Psoas muscle (tissue), 8 donors: ENCODE data around the gene CIP2A. TPM values are rescaled to one million over a fixed set of nuclear protein-coding genes. Genes with fewer than 3 reads are reported as not detected.
"Not testable (repeated sequence)": the region's sequence is repeated elsewhere in the genome, so short reads cannot be mapped to it uniquely, and the experiment has no call there.

ENCODE experiments used
- ATAC-seq, 4 donors: fragments of 200-7000 bp; cut with Tn5 transposase; one replicate each; pipeline ENCODE4 v1.9.1; 2020; ENCODE audit warnings: moderate library complexity in 3 of 4, mild to moderate bottlenecking in 2 of 4
- DNase-seq, 2 donors: peaks; one replicate each; pipeline ENCODE4 v3.0.0-alpha.2; 2020
- H3K27ac ChIP-seq: fragments of 200-600 bp; one replicate; pipeline ENCODE4 v1.8.0; 2022
- H3K27me3 ChIP-seq, 3 donors: fragments of 200-600 bp in 1 of 3; one replicate each; pipeline versions ENCODE4 v1.6.1 to v1.8.0; 2013 to 2022; ENCODE audit warnings: low read length in 2 of 3, mild to moderate bottlenecking in 2 of 3, moderate library complexity in 1 of 3; ENCODE audit not compliant: insufficient read depth in 3 of 3
- H3K36me3 ChIP-seq, 2 donors: fragments of 200-600 bp in 1 of 2; one replicate each; pipeline versions ENCODE4 v1.6.1 to v1.8.0; 2013 to 2022; ENCODE audit warnings: low read depth in 1 of 2, mild to moderate bottlenecking in 1 of 2, moderate library complexity in 1 of 2; ENCODE audit not compliant: insufficient read depth in 1 of 2
- H3K4me1 ChIP-seq: fragments of 200-600 bp; one replicate; pipeline ENCODE4 v1.8.0; 2022
- H3K4me3 ChIP-seq: fragments of 200-600 bp; one replicate; pipeline ENCODE4 v1.8.0; 2022; ENCODE audit warnings: mild to moderate bottlenecking
- H3K9me3 ChIP-seq: fragments of 200-600 bp; one replicate; pipeline ENCODE4 v1.8.0; 2022
- CTCF ChIP-seq: fragments of 200-600 bp; IDR thresholded peaks from one replicate; pipeline ENCODE4 v1.8.0; 2022; ENCODE audit warnings: antibody characterized with exemption
- WGBS, 3 donors: extraction: QIAGEN DNeasy Blood & Tissue Kit; methylation state at CpG; one replicate each; pipeline versions ENCODE4 v1.1.6 to v1.1.7; 2013; 5-methylcytosine and 5-hydroxymethylcytosine counted together
- intact Hi-C, 2 donors: fragments of 100-400 bp; cut with DNase I; formaldehyde crosslinking; loops; one replicate each; pipeline versions ENCODE4 v1.11.0 to v1.14.2; 2022
- long read RNA-seq, 2 donors: library from polyadenylated mRNA; unstranded; transcript quantifications; one replicate each; pipeline ENCODE4 v2.0.0, GENCODE V29; 2021
- polyA plus RNA-seq, 3 donors: library from polyadenylated mRNA; stranded (reverse); fragments of 200-250 nt; gene quantifications; one replicate each; pipeline ENCODE4 v1.2.3, GENCODE V29; 2013
- total RNA-seq, 4 donors: library from RNA; stranded (reverse); fragmentation: NEBNext Ultra II Directional in 2 of 4; extraction: Animal tissue kit (Norgen Biotek cat#: 25700) in 2 of 4; gene quantifications; one replicate each; pipeline versions ENCODE4 v1.2.1 to v1.2.4, GENCODE V29; 2021 to 2023
- donor health status: healthy with polysubstance abuse.
- donor health status: DM: no; HTN: no; CAD: no; lungs with moderate emphysema.
- donor health status: Bipolar disorder and iron deficiency.
- donor health status: healthy.
- donor health status: DM: yes; HTN: yes; CAD: no.
- donor health status: DM: no; HTN: no; CAD: no.
- donor health status: DM: no; HTN: no; CAD: no.
- donor health status: DM: yes; HTN: yes; CAD: no.

The CIP2A gene
- total RNA-seq (1 to 10 TPM in 1 of 4 donors, under 1 TPM in 3; 0.62 to 1.1 (median 0.90) TPM), polyA plus RNA-seq (1 to 10 TPM in 1 of 3 donors, under 1 TPM in 2; 0.31 to 1.7 (median 0.95) TPM)
- long read RNA-seq, donor 1, partial matches to known transcripts: 2 of 2 reads
- long read RNA-seq, donor 1, other reads (novel, unspliced or antisense): 0 of 2 reads
- long read RNA-seq, donor 2, partial matches to known transcripts: 2 of 3 reads
- long read RNA-seq, donor 2, other reads (novel, unspliced or antisense): 1 of 3 reads

- H3K27me3 ChIP-seq: no peaks in the 10 kb centered on the region
- peaks cover 10% of the 10 kb centered on the region for H3K4me1 ChIP-seq
- ATAC-seq (peak; percentile 89 to 99 (median 96)), DNase-seq (peak; percentile 89 to 94)
- H3K27ac ChIP-seq: peak within 1 kb of the TSS; percentile 93
- intact Hi-C loops: no loop called here
- no peak for TF ChIP-seq CTCF
- WGBS, 3 donors: 0% methylated on average over 59 of the region's 59 CpGs
- no peaks in the 10 kb centered on the region for H3K9me3 ChIP-seq
- peak within 1 kb of the TSS; percentile 87 for H3K4me3 ChIP-seq
- no peaks in the 10 kb centered on the region for H3K36me3 ChIP-seq
Observed at GRCh38 chr3:108589081-108589997, at the start of gene CIP2A, which contains the start of gene DZIP3. Gene CIP2A (minus strand): TSS chr3:108589438. CDS start chr3:108589375, 63 bp downstream. Gene DZIP3 (plus strand): TSS chr3:108589722. CDS start chr3:108605407, 15,685 bp downstream.

GRCh38 chr3:108629974-108630373, 40.7 kb upstream of the CIP2A start:
- Histone ChIP-seq H3K27me3 (no peaks in the 10 kb centered on the region), H3K36me3 (peaks cover 0 to 51% of the 10 kb centered on the region in 2 donors), H3K27ac (no peak overlapping the region), H3K4me3 (no peak overlapping the region), H3K9me3 (no peaks in the 10 kb centered on the region), H3K4me1 (no peaks in the 10 kb centered on the region)
- TF ChIP-seq CTCF: no peak
- DNase-seq (no peak), ATAC-seq (no peak)
- intact Hi-C loops: no loop called here
- 93 to 95% (median 94%) methylated on average over 1 of the region's 1 CpG for WGBS, 3 donors

DNA sequence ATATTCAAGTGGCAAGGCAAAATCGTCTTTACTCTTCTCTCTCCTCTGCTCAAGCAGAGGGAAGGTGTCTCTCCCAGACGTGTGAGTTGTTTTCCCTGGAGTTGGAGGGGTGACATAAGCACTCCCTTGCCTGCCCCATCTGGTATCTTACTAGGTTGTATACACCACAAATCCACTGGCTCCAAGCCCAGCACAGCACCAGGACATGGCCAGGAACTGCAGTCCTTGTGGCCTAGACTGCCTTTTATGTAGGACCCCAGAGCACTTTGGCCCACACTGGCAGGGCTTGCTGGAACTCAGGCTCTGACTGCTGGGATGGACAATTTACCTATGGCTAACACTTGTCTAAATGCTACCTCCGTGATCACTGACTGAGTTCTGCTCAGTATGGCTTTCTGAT, 34.3 kb upstream of the CIP2A start:
- TF ChIP-seq CTCF: no peak
- ATAC-seq (no peak), DNase-seq (no peak)
- H3K27ac ChIP-seq: no peak overlapping the region
- 69 to 86% (median 75%) methylated on average over 3 of the region's 3 CpGs for WGBS, 3 donors
- H3K4me3 ChIP-seq: no peak overlapping the region
- no peaks in the 10 kb centered on the region for H3K27me3 ChIP-seq
- no peaks in the 10 kb centered on the region for H3K9me3 ChIP-seq
- H3K4me1 ChIP-seq: no peaks in the 10 kb centered on the region
- intact Hi-C loops: no loop called here
- H3K36me3 ChIP-seq: peaks cover 0 to 19% of the 10 kb centered on the region in 2 donors

DNA sequence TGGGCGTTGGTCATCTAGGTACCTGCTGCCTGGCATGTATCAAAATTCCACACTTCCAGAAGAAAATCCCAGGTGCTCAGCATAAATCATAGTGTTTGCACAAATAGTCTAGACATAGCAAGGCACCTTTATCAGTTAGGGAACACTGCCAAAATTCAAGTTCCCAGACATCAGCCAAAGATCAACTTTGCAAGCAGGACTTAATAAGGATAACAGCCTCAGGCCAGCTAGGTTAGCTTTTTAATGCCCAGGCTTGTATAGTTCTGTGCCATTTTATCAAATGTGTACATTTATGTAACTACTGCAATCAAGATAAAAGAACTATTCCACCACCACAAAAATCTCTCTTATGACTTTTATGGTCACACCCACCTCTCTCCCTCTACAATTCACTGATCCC, 31.0 kb upstream of the CIP2A start:
- Histone ChIP-seq H3K9me3 (no peaks in the 10 kb centered on the region), H3K4me3 (no peak overlapping the region), H3K27me3 (no peaks in the 10 kb centered on the region), H3K36me3 (peaks cover 0 to 16% of the 10 kb centered on the region in 2 donors), H3K4me1 (no peaks in the 10 kb centered on the region), H3K27ac (no peak overlapping the region)
- DNase-seq (no peak), ATAC-seq (no peak)
- TF ChIP-seq CTCF: no peak
- intact Hi-C loops: no loop called here
- WGBS, 3 donors: 91 to 100% (median 97%) methylated on average over 1 of the region's 1 CpG

GRCh38 chr3:108616090-108616489, 26.9 kb upstream of the CIP2A start:
- not testable (repeated sequence) for ATAC-seq

More at GRCh38 chr3:108616090-108616489, 26.9 kb upstream of the CIP2A start:
- H3K36me3 ChIP-seq: peaks cover 0 to 38% of the 10 kb centered on the region in 2 donors
- intact Hi-C loops, DNase-seq, H3K4me3 ChIP-seq, H3K27ac ChIP-seq, H3K27me3 ChIP-seq, H3K4me1 ChIP-seq, H3K9me3 ChIP-seq: not testable (repeated sequence)
- 97 to 99% (median 97%) methylated on average over 8 of the region's 8 CpGs for WGBS, 3 donors
